GM11168 (cell line): ENCODE measurements around the gene ISLR.

ENCODE experiments used
- in situ Hi-C: fragments of 300-500 bp; cut with MboI; formaldehyde crosslinking; loops from one replicate; pipeline ENCODE4 v1.12.0; 2022; ENCODE audit warnings: low sequenced_read_pairs; ENCODE audit not compliant: unreplicated experiment

ISLR gene

GRCh38 chr15:74173380-74174218 lies at the start of gene ISLR:
TSS of gene ISLR (plus strand) at chr15:74173710. CDS start at chr15:74174859, 1,149 bp downstream.
- in situ Hi-C loops, result no loop called here

GRCh38 chr15:74124196-74124595 lies 49.3 kb upstream of the ISLR start:
- in situ Hi-C loops, result no loop called here

GRCh38 chr15:74124759-74125158 lies 48.8 kb upstream of the ISLR start:
- in situ Hi-C loops, result no loop called here

- in situ Hi-C loops, result no loop called here
These were observed 46.1 kb upstream of the ISLR start for GRCh38 chr15:74127255-74127953.

GRCh38 chr15:74127954-74128784 lies 45.3 kb upstream of the ISLR start:
- in situ Hi-C loops, result no loop called here

GRCh38 chr15:74128785-74129585 lies 44.5 kb upstream of the ISLR start:
- in situ Hi-C loops, result no loop called here

GRCh38 chr15:74129586-74130154 lies 43.8 kb upstream of the ISLR start:
- in situ Hi-C loops, result no loop called here

GRCh38 chr15:74130155-74130848 lies 43.2 kb upstream of the ISLR start, which contains the start of gene ISLR2:
TSS of gene ISLR2 (plus strand) at chr15:74130586. CDS start at chr15:74132755, 2,169 bp downstream.
- in situ Hi-C loops, result no loop called here

GRCh38 chr15:74130849-74131627 lies 42.5 kb upstream of the ISLR start:
- in situ Hi-C loops, result no loop called here

- in situ Hi-C loops, result no loop called here
These were observed 41.7 kb upstream of the ISLR start for GRCh38 chr15:74131628-74132413.

GRCh38 chr15:74132681-74133651 lies 40.5 kb upstream of the ISLR start:
- in situ Hi-C loops, result no loop called here

GRCh38 chr15:74133694-74134386 lies 39.7 kb upstream of the ISLR start:
- in situ Hi-C loops, result no loop called here

GRCh38 chr15:74134387-74135027 lies 39.0 kb upstream of the ISLR start:
- in situ Hi-C loops, result loop anchor here (5.0 kb wide), 1 partner anchor 173 kb away; no protein-coding TSS in a partner anchor

GRCh38 chr15:74135041-74135565 lies 38.4 kb upstream of the ISLR start:
- in situ Hi-C loops, result loop anchor here (5.0 kb wide), 1 partner anchor 172 kb away; no protein-coding TSS in a partner anchor

GRCh38 chr15:74136540-74136813 lies 37.0 kb upstream of the ISLR start:
- in situ Hi-C loops, result loop anchor here (5.0 kb wide), 1 partner anchor 171 kb away; no protein-coding TSS in a partner anchor
